GM19193 (cell line): ENCODE results near the gene RPL37A.

Source experiments
- POLR2A ChIP-seq: IDR thresholded peaks from 4 replicates; pipeline ENCODE4 v1.6.1; 2011; ENCODE audit not compliant: insufficient read depth, insufficient read length; ENCODE audit errors: extremely low read depth

RPL37A gene

DNA sequence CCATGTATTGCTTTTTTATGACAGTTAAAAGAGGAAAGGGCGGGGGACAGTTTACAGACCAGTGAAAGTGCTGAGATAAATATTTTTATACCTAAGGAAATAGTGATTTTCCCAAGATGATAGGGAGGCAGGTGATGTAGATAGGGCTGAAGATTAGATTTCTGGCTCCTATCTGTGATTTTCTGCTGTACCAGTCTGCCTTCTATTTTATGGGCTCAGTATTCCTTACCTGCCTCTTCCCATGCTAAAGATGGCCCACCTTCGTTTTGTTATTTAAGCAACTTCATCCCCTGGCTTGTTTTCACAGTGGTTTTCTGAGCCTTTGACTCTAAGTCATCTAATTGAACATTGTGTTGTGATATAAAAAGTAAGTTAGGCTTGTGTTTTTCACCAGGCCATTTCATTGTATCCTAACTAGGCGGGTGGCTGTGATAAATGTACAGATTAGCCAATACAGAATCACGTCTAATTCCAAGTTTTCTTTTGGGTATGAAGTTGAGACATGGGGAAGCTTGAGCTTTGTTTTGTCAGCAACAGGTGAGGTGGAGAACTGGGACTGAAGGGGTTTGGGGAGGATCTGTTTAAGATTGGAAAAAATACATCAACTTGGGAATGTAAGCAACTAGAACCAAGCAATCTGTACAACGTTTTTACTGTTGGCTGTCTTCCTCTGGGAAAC is 5.2 kb downstream of the RPL37A start:
- TF ChIP-seq POLR2A, result no peak

DNA sequence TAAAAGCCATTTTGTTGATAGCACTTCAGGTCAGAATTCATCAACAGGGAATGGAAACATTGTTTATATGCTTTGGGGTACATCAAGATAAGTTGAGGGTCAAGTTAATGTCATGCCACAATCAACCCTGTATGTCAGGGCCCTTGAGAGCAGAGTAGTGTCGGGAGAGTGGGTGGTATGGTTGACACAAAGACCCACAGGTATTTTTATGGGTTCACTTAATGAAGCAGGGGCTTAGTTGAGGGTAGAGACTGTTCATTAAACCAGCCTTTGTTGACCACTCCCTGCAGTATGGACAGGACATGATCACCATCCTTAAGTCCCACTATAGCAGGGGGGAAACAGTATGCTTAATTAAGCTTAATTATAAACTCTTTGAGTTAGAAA is 5.7 kb downstream of the RPL37A start:
- no peak for TF ChIP-seq POLR2A

DNA sequence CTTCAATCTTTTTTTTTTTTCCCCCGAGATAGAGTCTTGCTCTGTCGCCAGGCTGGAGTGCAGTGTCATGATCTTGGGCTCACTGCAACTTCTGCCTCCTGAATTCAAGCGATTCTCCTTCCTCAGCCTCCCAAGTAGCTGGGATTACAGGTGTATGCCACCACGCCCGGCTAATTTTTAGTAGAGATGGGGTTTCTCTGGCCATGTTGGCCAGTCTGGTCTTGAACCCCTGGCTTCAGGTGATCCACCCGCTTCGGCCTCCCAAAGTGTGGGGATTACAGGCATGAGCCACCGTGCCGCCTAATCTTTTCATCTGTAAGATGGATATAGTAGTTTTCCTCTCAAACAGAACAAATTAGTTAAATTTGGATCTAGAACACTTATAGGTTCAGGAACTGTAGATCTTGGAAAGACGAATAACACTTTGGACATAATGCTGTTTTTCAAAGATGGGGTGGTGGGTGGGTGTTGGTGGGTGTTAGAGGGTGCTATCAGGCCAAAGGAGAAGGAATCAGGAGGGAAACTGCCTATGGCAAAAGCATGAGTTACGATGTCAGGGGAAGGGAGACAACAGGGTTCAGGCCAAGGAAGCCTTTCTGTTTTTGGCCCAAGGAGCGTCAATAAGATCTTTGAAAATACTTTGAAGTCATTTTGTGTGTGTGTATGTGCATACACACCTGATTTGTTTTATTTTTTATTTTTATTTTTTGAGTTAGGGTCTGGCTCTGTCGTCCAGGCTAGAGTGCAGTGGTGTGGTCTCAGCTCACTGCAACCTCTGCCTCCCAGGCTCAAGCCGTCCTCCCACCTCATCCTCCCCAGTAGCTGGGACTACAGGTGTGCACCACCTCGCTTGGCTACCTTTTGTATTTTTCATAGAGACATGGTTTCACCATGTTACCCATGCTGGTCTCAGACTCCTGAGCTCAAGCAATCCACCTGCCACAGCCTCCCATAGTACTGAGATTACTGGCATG is 6.8 kb downstream of the RPL37A start:
- no peak for TF ChIP-seq POLR2A

DNA sequence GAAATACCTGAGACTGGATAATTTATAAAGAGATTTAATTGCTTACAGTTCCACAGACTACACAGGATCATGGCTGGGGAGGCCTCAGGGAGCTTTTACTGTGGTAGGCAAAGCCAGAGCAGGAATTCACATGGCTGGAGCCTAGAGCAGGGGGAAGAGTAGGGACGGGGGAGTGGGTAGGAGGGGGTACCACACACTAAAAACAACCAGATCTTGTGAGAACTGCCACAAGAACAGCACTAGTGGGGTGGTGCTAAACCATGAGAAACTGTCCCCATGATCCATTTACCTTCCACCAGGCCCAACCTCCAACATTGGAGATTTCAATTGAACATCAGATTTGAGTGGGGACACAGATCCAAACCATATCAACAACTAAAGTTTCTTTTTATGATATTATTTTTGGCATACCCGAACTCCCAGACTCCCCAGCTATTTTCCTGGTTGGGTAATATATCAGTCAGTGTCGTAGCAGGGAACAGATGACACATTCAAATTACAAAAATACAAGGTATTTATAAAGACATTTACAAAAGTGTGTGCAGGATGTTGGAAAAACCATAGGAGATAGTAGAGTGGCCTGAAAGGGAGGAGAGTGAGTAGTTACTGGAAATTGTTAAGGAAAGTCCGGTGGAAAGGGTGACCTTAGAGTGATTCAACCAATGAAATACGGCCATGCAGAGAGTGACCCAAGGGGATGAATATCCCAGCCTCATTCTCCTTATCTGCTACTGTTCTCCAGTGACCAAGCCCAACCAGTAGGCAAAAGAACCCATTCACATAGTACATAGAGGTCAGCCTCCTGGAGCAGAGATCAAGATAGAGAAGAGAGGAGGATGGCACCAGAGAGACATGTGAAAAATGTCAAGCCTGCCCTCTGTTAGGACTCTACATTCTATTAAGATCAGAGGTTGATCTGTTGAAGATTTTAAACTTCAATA is 8.8 kb downstream of the RPL37A start:
- no peak for TF ChIP-seq POLR2A

DNA sequence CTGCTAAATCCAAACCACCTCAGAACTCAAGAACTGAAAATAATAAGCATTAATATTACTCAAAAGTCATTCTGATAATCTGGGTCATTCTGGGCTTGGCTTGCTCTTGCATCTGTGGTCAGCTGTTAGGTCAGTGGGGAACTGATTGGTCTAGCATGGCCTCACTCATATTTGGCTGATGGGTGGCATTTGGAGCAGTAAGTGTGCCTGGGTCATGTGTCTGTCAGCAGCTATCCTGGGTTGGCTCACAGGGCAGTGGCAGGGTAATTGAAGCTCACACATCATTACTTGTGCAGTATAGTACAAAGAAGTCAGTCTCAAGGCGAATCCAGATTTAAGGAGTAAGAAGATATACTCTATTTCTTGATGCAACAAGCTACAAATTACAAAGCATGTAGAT is 9.6 kb downstream of the RPL37A start:
- TF ChIP-seq POLR2A, result no peak

DNA sequence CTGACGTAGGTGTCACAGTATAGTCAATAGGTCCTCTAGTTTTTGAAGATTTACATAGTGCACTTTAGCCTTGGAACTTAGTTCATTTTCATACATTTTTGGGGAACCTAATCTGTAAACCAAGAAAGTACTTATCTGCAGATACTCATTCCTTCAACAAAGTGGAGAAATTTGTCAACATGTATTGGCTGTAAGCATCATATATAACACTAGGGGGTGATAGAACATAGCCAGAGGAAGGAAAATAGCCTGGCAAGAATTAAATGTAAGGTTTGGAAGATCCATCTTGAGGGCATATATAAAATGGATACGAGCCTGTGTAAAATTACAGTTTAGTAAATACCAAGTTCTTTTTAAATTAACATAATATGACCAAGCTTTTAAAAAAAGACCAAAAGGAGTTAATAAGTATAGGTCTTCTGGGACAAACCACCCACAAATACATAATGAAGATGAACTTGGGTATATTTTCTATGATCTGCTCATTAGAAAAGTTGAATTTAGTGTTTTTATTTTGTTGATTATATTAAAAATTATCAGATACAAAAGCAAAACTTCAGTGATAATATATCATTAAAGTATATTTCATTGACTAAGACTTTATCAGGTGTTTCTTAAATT is 18.2 kb downstream of the RPL37A start:
- TF ChIP-seq POLR2A, result no peak

DNA sequence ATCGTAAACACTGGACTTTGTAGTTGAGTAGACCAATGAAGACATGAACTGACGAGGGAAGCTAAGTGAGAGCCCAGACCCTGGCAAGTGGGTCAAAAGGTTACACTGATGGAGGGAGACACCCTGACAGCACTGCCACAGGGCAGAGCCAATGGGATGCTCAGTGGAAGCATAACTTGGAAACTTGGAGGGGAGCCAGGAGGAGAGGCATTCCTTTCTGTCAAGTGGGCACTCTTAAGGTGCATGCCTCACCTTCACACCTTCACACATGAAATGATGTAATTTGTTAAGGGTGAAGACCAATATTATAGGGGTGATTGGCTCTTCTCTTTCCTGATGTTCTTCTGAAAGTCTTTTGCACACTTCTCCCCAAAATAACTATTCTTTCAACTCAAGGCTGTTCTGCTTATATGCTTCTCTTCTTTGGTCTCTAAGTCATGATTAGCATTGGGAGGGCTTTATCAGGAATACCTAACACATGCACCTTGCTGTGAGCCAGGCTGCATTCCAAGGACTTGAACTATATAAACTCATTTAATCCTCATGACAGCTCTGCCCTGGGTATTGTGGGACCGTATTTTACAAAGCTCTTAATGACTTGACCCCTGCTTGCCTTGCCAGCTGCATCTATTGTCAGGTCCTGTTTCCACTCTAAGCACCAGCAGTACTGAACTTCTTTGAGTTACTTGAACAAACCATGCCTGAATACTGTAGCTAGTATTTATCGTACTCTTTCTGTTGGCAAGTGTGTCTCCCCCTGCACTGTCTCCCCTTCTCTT is 19.0 kb downstream of the RPL37A start:
- no peak for TF ChIP-seq POLR2A

DNA sequence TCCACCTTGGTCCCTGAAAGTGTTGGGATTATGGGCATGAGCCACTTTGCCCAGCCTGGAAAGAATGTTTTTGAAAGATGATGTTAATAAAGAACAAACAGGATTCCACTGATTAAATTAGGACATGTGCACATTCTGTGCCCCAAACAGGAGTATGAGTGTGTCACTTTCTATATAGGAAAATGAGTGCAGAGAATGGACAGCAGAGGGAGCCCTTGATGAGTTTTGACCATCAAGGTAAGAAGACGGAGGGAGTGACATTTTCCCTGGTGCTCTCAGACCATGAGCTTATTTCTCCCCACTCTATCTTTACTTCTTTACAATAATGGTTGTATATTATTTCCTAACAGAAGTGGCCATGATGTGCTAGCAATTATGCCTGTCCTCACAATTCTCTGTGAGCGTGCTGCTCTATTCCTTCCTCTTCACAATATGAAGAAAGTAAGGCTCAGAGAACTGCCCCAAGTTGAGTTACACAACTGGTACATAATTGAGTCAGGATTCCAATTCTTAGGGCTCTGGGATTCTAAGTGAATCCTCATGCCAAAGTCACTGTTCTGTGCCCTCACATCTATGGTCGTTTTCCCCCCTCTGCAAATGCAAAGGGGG is 20.6 kb downstream of the RPL37A start:
- no peak for TF ChIP-seq POLR2A

DNA sequence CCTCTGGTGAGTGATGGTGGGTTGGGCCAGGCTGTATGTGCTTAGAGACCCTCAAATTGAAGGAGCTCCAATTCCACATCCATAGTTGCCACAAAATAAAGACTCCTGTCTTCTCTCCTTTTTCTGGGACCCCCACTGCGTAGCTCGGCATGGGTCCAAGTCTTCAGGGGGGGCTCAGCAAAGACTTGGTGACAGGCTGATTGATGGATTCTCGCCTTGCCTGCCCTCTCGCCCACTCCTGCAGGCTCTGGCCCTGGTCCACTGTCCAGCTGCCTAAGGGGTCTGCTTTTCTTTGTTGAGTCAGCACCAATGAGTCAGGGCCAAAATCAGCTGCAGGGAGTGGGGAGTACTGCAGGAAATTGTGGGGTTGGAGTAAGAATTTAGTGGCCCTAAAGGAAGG is 21.5 kb downstream of the RPL37A start:
- TF ChIP-seq POLR2A, result no peak

DNA sequence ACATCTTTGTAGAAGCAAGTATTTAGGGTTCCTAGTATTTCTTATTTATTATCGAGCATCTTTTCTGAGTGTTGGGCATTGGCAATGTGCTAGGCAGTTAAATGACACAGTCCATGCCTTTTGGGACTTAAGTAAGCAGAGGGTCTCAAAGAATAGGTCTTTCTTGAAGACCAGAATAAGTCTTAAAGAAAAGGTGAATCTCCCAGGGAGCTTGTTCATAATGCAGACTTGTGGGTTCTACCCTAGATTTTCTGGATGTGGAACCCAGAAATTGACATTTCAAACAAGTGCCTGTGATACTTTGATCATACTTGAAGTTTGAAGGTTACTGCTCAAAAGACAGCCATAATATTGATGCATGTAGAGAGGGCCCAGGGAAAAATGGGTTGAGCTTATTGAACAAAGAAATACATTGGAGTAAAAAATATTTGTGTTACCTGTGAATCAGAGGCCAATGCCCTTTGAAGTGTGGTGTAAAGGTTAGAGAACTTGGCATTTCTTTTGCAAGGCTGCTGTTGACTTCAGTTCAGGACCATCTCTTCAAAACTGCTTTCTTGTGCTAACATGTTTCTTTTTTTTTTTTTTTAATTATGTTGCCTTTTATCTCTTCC is 24.4 kb downstream of the RPL37A start:
- TF ChIP-seq POLR2A, result no peak

DNA sequence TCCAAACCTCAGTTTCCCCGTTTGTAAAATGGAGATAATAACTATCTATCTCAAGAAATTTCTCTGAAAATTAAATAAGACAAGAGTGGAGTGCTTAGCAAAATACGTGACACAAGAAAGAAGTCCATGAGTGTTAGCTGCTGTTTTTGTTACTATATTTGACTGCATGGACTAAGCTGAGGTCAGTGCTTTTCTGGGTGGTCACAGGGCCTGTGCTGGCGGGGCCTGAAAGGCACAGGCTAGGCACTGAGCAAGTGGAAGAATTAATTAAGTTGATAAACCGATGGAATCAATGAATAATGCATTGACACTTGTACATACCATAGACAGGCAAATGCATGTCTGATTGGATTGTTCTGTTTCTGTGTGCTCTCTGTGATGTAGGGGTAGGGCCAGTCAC is 27.3 kb downstream of the RPL37A start:
- no peak for TF ChIP-seq POLR2A

DNA sequence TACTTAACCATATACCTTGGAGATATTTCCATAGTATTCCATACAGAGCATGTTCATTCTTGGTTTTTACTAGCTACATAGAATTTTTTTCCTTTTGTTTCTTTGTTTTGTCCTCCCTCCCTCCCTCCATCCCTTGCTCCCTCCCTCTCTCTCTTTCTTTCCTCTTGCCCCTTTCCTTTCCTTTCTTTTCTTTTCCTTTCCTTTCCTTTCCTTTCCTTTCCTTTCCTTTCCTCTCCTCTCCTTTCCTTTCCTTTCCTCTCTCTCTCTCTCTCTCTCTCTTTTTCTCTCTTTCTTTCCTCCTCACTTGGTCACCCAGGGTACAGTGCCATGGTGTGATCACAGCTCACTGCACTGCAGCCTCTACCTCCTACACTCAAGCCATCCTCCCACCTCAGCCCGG is 28.3 kb downstream of the RPL37A start:
- TF ChIP-seq POLR2A, result no peak

DNA sequence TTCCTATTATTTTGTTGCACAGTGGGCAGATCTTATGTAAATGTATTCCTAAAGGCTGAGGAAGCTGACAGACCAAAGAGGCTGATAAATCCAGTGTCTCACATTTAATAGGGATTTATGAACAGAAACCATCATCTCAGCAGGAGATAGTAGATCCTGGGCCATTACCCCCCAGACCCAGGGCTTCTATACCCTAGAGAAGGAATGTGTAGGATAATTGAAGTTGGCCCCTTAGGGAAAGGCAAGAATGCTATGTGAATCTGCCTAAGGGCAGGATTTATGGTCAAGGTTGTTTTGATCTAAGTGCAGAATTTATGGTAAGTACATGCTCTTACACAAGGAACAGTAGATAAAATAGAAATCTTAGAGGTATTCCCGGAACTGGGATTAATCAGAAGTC is 29.0 kb downstream of the RPL37A start:
- no peak for TF ChIP-seq POLR2A

DNA sequence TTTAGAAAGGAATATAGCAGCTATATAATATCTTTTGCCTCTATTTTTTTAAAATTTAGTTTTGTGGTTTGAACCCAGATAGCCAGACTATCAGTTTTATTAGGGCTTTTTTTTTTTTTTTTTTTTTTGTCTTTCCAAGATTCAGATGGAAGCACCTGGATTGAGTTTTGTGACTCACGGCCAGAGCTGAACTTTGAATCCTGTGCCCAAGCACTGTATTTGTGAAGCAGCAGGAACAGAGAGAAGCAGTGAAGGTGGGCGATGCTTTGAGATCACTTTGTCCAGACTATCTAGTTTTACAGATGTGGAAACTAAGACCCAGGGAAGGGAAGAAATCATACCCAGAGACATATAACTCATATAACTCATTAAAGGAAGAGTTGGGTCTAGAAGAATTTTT is 33.9 kb downstream of the RPL37A start:
- no peak for TF ChIP-seq POLR2A

DNA sequence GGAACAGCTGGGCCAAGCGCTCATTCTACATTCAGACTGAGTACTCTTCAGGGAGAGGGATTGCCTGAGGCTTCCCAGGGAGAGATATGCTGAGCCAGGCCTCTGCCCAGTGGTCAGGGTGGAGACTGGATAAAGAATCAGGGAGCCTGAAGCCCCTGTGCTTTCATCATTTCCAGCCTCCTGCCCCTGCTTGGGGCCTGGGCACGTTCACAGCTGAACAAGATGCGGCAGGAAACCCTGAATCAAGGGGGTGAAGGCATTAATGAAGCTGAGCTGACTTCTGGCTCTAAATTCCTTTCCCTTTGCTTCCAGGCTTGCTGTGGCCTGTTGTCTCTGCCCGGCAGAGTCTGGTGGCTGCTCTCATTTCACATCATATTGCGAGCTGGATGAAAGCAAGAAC is 35.0 kb downstream of the RPL37A start:
- no peak for TF ChIP-seq POLR2A
